ENCODE data around the gene STMP1.

- no peak for TF ChIP-seq POLR2A (IDR thresholded peaks at IDR 0.05; ENCODE audit: low read depth, low read length)
- no peak for TF ChIP-seq TAF1 (IDR thresholded peaks at IDR 0.05; ENCODE audit: borderline replicate concordance, low read depth, low read length)
These were observed 43.9 kb downstream of the STMP1 start for GRCh38 chr7:135706038-135706742.

Measured in GM12892 (cell line).